SK-N-SH (cell line): ENCODE data around the gene RBMS3. TPM values are rescaled to one million over a fixed set of nuclear protein-coding genes. Genes with fewer than 3 reads are reported as not detected.

Experiments
- CTCF ChIA-PET: fragments of 300-600, 350-600 bp; formaldehyde crosslinking; extraction: SDS; loops from one replicate; lab custom pipeline; 2021; lab: Yijun Ruan, JAX
- POLR2A ChIA-PET: fragments of 350-600 bp; sonication (Branson Sonifier 250); formaldehyde crosslinking; extraction: SDS; loops from one replicate; lab custom pipeline; 2020; ENCODE audit warnings: antibody characterized with exemption, inconsistent platforms; lab: Yijun Ruan, JAX
- DNase-seq: peaks from one replicate; pipeline ENCODE4 v3.0.0; 2012
- H2AFZ ChIP-seq: fragments of 200-600 bp; sonication (generic); 2 replicates; pipeline ENCODE4 v1.8.1; 2016; ENCODE audit warnings: antibody characterized with exemption, mild to moderate bottlenecking, low read depth
- H3F3A ChIP-seq: fragments of 200-600 bp; sonication (generic); replicated peaks from 2 replicates; pipeline ENCODE3; 2016; ENCODE audit warnings: antibody characterized with exemption, mild to moderate bottlenecking; ENCODE audit not compliant: insufficient read depth
- H3K27ac ChIP-seq, 2 experiments: fragments of 200-500 bp in 1 of 2; fragments of 200-600 bp in 1 of 2; sonication (Bioruptor generic) in 1 of 2; sonication (generic), shearing (Covaris generic) in 1 of 2; 2 replicates each; pipeline versions ENCODE4 v1.5.1 to v1.6.1; 2014 to 2016; ENCODE audit warnings: low read depth in 2 of 2, inconsistent platforms in 1 of 2, low read length in 1 of 2, mild to moderate bottlenecking in 1 of 2, mixed read lengths in 1 of 2
- H3K27me3 ChIP-seq: fragments of 200-600 bp; sonication (generic), shearing (Covaris generic); 2 replicates; pipeline ENCODE4 v1.6.1; 2016; ENCODE audit warnings: mixed run types; ENCODE audit not compliant: insufficient read depth
- H3K36me3 ChIP-seq, 2 experiments: fragments of 200-500 bp in 1 of 2; fragments of 200-600 bp in 1 of 2; sonication (Bioruptor generic) in 1 of 2; sonication (generic) in 1 of 2; replicated peaks in 1 of 2; 2 replicates each; pipeline versions ENCODE3 to v1.5.1; 2014 to 2016; ENCODE audit warnings: low read length in 1 of 2, mild to moderate bottlenecking in 1 of 2; ENCODE audit not compliant: insufficient read depth in 2 of 2, control insufficient read depth in 1 of 2
- H3K4me1 ChIP-seq, 2 experiments: fragments of 200-500 bp in 1 of 2; fragments of 200-600 bp in 1 of 2; sonication (Bioruptor generic) in 1 of 2; sonication (generic), shearing (Covaris generic) in 1 of 2; 2 replicates each; pipeline versions ENCODE4 v1.5.1 to v1.6.1; 2014 to 2016; ENCODE audit warnings: low read depth in 1 of 2, low read length in 1 of 2, mixed run types in 1 of 2; ENCODE audit not compliant: insufficient read depth in 2 of 2, control insufficient read depth in 1 of 2
- H3K4me2 ChIP-seq: fragments of 200-600 bp; sonication (generic), shearing (Covaris generic); 2 replicates; pipeline ENCODE4 v1.6.1; 2017; ENCODE audit warnings: mixed run types
- H3K4me3 ChIP-seq, 2 experiments: fragments of 200-500 bp in 1 of 2; fragments of 200-600 bp in 1 of 2; sonication (Bioruptor generic) in 1 of 2; sonication (generic), shearing (Covaris generic) in 1 of 2; 2 replicates each; pipeline versions ENCODE4 v1.5.1 to v1.8.1; 2014 to 2016; ENCODE audit warnings: low read depth in 2 of 2, inconsistent platforms in 1 of 2, low read length in 1 of 2, mild to moderate bottlenecking in 1 of 2, mixed read lengths in 1 of 2, moderate library complexity in 1 of 2
- H3K79me2 ChIP-seq: fragments of 200-600 bp; sonication (generic); 2 replicates; pipeline ENCODE4 v1.8.1; 2017; ENCODE audit warnings: mild to moderate bottlenecking; ENCODE audit not compliant: insufficient read depth
- H3K9ac ChIP-seq: fragments of 200-600 bp; sonication (generic); 2 replicates; pipeline ENCODE4 v1.6.1; 2017; ENCODE audit warnings: mixed run types
- H3K9me2 ChIP-seq: fragments of 200-600 bp; sonication (generic); 2 replicates; pipeline ENCODE4 v1.6.1; 2017; ENCODE audit warnings: mixed run types
- H3K9me3 ChIP-seq: fragments of 200-600 bp; sonication (generic); 2 replicates; pipeline ENCODE4 v1.6.1; 2017; ENCODE audit warnings: mixed run types, mild to moderate bottlenecking, moderate library complexity
- H4K20me1 ChIP-seq: fragments of 200-600 bp; sonication (generic); 2 replicates; pipeline ENCODE4 v1.6.1; 2017; ENCODE audit warnings: mild to moderate bottlenecking, mixed run types; ENCODE audit not compliant: insufficient read depth
- CHD2 ChIP-seq: fragments of 150-350 bp; IDR thresholded peaks from 2 replicates; pipeline ENCODE4 v1.6.1; 2018; ENCODE audit warnings: low read length; ENCODE audit not compliant: partially characterized antibody
- FOXJ3 ChIP-seq: sonication (generic); formaldehyde crosslinking; IDR thresholded peaks from 2 replicates; pipeline ENCODE4 v1.5.1; 2020; ENCODE audit warnings: mild to moderate bottlenecking, missing genetic modification reagents
- FOXM1 ChIP-seq: IDR thresholded peaks from 2 replicates; pipeline ENCODE4 v1.4.0; 2012; ENCODE audit warnings: low read depth, mild to moderate bottlenecking
- JUND ChIP-seq: IDR thresholded peaks from 2 replicates; pipeline ENCODE4 v1.4.0; 2012
- NRF1 ChIP-seq: IDR thresholded peaks from 2 replicates; pipeline ENCODE4 v1.6.1; 2012; ENCODE audit warnings: low read depth, mild to moderate bottlenecking, low read length
- RCOR1 ChIP-seq: fragments of 150-350 bp; IDR thresholded peaks from 2 replicates; pipeline ENCODE4 v1.6.1; 2017; ENCODE audit warnings: antibody characterized with exemption, low read length
- RXRA ChIP-seq: IDR thresholded peaks from 2 replicates; pipeline ENCODE4 v1.4.0; 2012; ENCODE audit warnings: low read depth, mild to moderate bottlenecking, borderline replicate concordance
- SIN3A ChIP-seq: IDR thresholded peaks from 2 replicates; pipeline ENCODE4 v1.6.1; 2012; ENCODE audit warnings: low read depth, mild to moderate bottlenecking, low read length, moderate library complexity, borderline replicate concordance
- TCF12 ChIP-seq: IDR thresholded peaks from 2 replicates; pipeline ENCODE4 v1.4.0; 2012
- TEAD4 ChIP-seq: IDR thresholded peaks from 2 replicates; pipeline ENCODE4 v1.4.0; 2012; ENCODE audit warnings: mild to moderate bottlenecking, borderline replicate concordance; ENCODE audit not compliant: insufficient read depth
- USF2 ChIP-seq: fragments of 150-350 bp; IDR thresholded peaks from 2 replicates; pipeline ENCODE4 v1.6.1; 2017; ENCODE audit warnings: antibody characterized with exemption, low read length, low read depth, borderline replicate concordance
- WGBS: methylation state at CpG from one replicate; pipeline ENCODE4 v1.1.6; 2017; ENCODE audit warnings: low lambda C conversion rate; 5-methylcytosine and 5-hydroxymethylcytosine counted together
- polyA plus RNA-seq, 3 experiments: library from polyadenylated mRNA; depleted of rRNA; stranded (reverse); fragments of >200 nt; gene quantifications; 2 replicates each; pipeline ENCODE4 v1.2.3, GENCODE V29; 2012
- TF ChIP-seq, protein P1 (sequence below): IDR thresholded peaks from 2 replicates; pipeline ENCODE4 v1.6.1; 2012; ENCODE audit warnings: mild to moderate bottlenecking, low read depth, low read length, moderate library complexity
- TF ChIP-seq, protein P2 (sequence below): IDR thresholded peaks from 2 replicates; pipeline ENCODE4; 2012

RBMS3 gene
- polyA plus RNA-seq, 1 of the 3 experiments (the other 2 are of a cell fraction) = 8.2 TPM

DNA sequence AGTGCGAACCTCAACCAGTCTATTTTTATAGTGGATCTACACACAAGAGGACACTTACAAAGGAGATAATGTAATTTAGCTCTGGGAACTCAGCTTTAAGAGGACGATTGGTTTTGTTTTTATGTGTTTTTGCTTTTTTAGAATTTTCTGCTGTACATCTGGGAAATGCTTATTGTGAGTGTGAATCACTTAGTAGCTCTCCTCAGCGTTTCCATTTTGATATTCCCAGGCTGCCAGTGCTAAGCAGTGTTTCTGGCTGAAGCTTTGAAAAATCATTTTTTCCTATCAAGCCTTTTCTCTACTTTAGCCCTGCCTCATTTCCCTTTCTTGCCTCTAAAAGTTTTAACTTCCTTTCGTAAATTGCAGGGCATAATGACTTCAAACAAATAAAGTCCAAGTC lies 117.9 kb downstream of the RBMS3 start:
- no peak overlapping the region for H2AFZ ChIP-seq
- H3K36me3 ChIP-seq = peaks cover 6 to 8% of the 10 kb centered on the region in 2 experiments
- no peak overlapping the region for H3K4me2 ChIP-seq
- no peak overlapping the region for H3K9ac ChIP-seq
- no peak overlapping the region for H3K4me3 ChIP-seq
- no peaks in the 10 kb centered on the region for H3K9me3 ChIP-seq
- no peaks in the 10 kb centered on the region for H3K9me2 ChIP-seq
- DNase-seq = no peak
- no peaks in the 10 kb centered on the region for H3F3A ChIP-seq
- H3K27me3 ChIP-seq = no peaks in the 10 kb centered on the region
- POLR2A ChIA-PET = no interaction called here
- 89% methylated on average over 4 of the region's 4 CpGs for whole genome bisulfite sequencing
- H4K20me1 ChIP-seq = no peaks in the 10 kb centered on the region
- CTCF ChIA-PET = interaction anchor here (1.2 to 1.7 kb wide), 4 partner anchors 8 to 59 kb away, joined by 3 to 8 read pairs (median 4); no protein-coding TSS in a partner anchor
- no peaks in the 10 kb centered on the region; a peak in 1 of 4 replicates for H3K4me1 ChIP-seq
- TF ChIP-seq RXRA = no peak
- no peak for TF ChIP-seq FOXJ3 (CRISPR knock-in tag)
- TF ChIP-seq, protein P1, sequence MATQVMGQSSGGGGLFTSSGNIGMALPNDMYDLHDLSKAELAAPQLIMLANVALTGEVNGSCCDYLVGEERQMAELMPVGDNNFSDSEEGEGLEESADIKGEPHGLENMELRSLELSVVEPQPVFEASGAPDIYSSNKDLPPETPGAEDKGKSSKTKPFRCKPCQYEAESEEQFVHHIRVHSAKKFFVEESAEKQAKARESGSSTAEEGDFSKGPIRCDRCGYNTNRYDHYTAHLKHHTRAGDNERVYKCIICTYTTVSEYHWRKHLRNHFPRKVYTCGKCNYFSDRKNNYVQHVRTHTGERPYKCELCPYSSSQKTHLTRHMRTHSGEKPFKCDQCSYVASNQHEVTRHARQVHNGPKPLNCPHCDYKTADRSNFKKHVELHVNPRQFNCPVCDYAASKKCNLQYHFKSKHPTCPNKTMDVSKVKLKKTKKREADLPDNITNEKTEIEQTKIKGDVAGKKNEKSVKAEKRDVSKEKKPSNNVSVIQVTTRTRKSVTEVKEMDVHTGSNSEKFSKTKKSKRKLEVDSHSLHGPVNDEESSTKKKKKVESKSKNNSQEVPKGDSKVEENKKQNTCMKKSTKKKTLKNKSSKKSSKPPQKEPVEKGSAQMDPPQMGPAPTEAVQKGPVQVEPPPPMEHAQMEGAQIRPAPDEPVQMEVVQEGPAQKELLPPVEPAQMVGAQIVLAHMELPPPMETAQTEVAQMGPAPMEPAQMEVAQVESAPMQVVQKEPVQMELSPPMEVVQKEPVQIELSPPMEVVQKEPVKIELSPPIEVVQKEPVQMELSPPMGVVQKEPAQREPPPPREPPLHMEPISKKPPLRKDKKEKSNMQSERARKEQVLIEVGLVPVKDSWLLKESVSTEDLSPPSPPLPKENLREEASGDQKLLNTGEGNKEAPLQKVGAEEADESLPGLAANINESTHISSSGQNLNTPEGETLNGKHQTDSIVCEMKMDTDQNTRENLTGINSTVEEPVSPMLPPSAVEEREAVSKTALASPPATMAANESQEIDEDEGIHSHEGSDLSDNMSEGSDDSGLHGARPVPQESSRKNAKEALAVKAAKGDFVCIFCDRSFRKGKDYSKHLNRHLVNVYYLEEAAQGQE = no peak
- TF ChIP-seq SIN3A = no peak
- TF ChIP-seq CHD2 = no peak
- no peak for TF ChIP-seq JUND
- TF ChIP-seq TCF12 = no peak
- no peak for TF ChIP-seq NRF1
- no peak for TF ChIP-seq RCOR1
- TF ChIP-seq TEAD4 = no peak
- TF ChIP-seq USF2 = no peak
- TF ChIP-seq FOXM1 = no peak
- TF ChIP-seq, protein P2, sequence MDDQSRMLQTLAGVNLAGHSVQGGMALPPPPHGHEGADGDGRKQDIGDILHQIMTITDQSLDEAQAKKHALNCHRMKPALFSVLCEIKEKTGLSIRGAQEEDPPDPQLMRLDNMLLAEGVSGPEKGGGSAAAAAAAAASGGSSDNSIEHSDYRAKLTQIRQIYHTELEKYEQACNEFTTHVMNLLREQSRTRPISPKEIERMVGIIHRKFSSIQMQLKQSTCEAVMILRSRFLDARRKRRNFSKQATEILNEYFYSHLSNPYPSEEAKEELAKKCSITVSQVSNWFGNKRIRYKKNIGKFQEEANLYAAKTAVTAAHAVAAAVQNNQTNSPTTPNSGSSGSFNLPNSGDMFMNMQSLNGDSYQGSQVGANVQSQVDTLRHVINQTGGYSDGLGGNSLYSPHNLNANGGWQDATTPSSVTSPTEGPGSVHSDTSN = no peak
- peaks cover 62% of the 10 kb centered on the region for H3K79me2 ChIP-seq
- H3K27ac ChIP-seq = peak overlapping the region in 1 of 2 experiments; percentile 58; a peak in 2 of 4 replicates
